Ishikawa (cell line): ENCODE results near the gene SLC51B.

Experiments
- CEBPB ChIP-seq: IDR thresholded peaks from 2 replicates; pipeline ENCODE4 v1.6.1; 2012
- CREB1 ChIP-seq: IDR thresholded peaks from 2 replicates; pipeline ENCODE4 v1.6.1; 2012; ENCODE audit warnings: low read depth
- EGR1 ChIP-seq: IDR thresholded peaks from 2 replicates; pipeline ENCODE4 v1.6.1; 2012
- EP300 ChIP-seq: IDR thresholded peaks from 2 replicates; pipeline ENCODE4 v1.6.1; 2012; ENCODE audit warnings: borderline replicate concordance
- FOXM1 ChIP-seq: IDR thresholded peaks from 2 replicates; pipeline ENCODE4 v1.6.1; 2012; ENCODE audit warnings: low read depth, borderline replicate concordance
- NFIC ChIP-seq: IDR thresholded peaks from 2 replicates; pipeline ENCODE4 v1.6.1; 2012
- RAD21 ChIP-seq: IDR thresholded peaks from 2 replicates; pipeline ENCODE4 v1.6.1; 2012; ENCODE audit warnings: low read depth
- TAF1 ChIP-seq: IDR thresholded peaks from 2 replicates; pipeline ENCODE4 v1.6.1; 2012; ENCODE audit warnings: low read depth, mild to moderate bottlenecking
- TCF12 ChIP-seq: IDR thresholded peaks from 2 replicates; pipeline ENCODE4 v1.6.1; 2012; ENCODE audit warnings: low read depth
- USF1 ChIP-seq: IDR thresholded peaks from 2 replicates; pipeline ENCODE4 v1.6.1; 2012
- YY1 ChIP-seq: IDR thresholded peaks from 2 replicates; pipeline ENCODE4 v1.6.1; 2012; ENCODE audit warnings: low read depth
- ZBTB7A ChIP-seq: IDR thresholded peaks from 2 replicates; pipeline ENCODE4 v1.6.1; 2012; ENCODE audit warnings: low read depth
- TF ChIP-seq, protein P1 (sequence below): IDR thresholded peaks from 2 replicates; pipeline ENCODE4 v1.6.1; 2012; ENCODE audit warnings: low read depth, mild to moderate bottlenecking
- TF ChIP-seq, protein P2 (sequence below): IDR thresholded peaks from 2 replicates; pipeline ENCODE4 v1.6.1; 2012

- no peak for TF ChIP-seq TAF1
- no peak for TF ChIP-seq YY1
- no peak for TF ChIP-seq CEBPB
- no peak for TF ChIP-seq EGR1
- TF ChIP-seq, protein P1, sequence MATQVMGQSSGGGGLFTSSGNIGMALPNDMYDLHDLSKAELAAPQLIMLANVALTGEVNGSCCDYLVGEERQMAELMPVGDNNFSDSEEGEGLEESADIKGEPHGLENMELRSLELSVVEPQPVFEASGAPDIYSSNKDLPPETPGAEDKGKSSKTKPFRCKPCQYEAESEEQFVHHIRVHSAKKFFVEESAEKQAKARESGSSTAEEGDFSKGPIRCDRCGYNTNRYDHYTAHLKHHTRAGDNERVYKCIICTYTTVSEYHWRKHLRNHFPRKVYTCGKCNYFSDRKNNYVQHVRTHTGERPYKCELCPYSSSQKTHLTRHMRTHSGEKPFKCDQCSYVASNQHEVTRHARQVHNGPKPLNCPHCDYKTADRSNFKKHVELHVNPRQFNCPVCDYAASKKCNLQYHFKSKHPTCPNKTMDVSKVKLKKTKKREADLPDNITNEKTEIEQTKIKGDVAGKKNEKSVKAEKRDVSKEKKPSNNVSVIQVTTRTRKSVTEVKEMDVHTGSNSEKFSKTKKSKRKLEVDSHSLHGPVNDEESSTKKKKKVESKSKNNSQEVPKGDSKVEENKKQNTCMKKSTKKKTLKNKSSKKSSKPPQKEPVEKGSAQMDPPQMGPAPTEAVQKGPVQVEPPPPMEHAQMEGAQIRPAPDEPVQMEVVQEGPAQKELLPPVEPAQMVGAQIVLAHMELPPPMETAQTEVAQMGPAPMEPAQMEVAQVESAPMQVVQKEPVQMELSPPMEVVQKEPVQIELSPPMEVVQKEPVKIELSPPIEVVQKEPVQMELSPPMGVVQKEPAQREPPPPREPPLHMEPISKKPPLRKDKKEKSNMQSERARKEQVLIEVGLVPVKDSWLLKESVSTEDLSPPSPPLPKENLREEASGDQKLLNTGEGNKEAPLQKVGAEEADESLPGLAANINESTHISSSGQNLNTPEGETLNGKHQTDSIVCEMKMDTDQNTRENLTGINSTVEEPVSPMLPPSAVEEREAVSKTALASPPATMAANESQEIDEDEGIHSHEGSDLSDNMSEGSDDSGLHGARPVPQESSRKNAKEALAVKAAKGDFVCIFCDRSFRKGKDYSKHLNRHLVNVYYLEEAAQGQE: no peak
- no peak for TF ChIP-seq RAD21
- no peak for TF ChIP-seq USF1
- TF ChIP-seq, protein P2, sequence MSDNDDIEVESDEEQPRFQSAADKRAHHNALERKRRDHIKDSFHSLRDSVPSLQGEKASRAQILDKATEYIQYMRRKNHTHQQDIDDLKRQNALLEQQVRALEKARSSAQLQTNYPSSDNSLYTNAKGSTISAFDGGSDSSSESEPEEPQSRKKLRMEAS: no peak
- TF ChIP-seq EP300: no peak; the same call in 1 of the 2 replicates
- TF ChIP-seq CREB1: no peak
- no peak for TF ChIP-seq FOXM1
- TF ChIP-seq ZBTB7A: no peak
- no peak for TF ChIP-seq TCF12
- TF ChIP-seq NFIC: no peak
Observed at GRCh38 chr15:65087873-65088642, 42.9 kb downstream of the SLC51B start.
